HepG2 (cell line): ENCODE results near the gene WDR81. TPM values are rescaled to one million over a fixed set of nuclear protein-coding genes. Genes with fewer than 3 reads are reported as not detected.
A peak's percentile ranks its signal among the peaks of the same experiment; 100 is the strongest.

ENCODE experiments used
- ATAC-seq: fragments of 200-7000 bp; cut with Tn5 transposase; 3 replicates; pipeline ENCODE4 v1.9.1; 2020; ENCODE audit warnings: mild to moderate bottlenecking, moderate library complexity
- BruUV-seq: library from RNA; stranded (reverse); fragments of 400-500 nt; replicated peaks from 2 replicates; lab custom pipeline; 2021; lab: Mats Ljungman, UMichigan
- CTCF ChIA-PET: fragments of 300-600 bp; formaldehyde crosslinking; extraction: SDS; loops from one replicate; lab custom pipeline; 2021; ENCODE audit warnings: low total read pairs, inconsistent platforms, low intra/inter-chr PET ratio; lab: Yijun Ruan, JAX
- POLR2A ChIA-PET: fragments of 350-600 bp; sonication (Branson Sonifier 250); formaldehyde crosslinking; loops from one replicate; lab custom pipeline; 2020; ENCODE audit warnings: antibody characterized with exemption, inconsistent platforms; lab: Yijun Ruan, JAX
- DNase-seq: peaks from one replicate; pipeline ENCODE4 v3.0.0-alpha.2; 2015; ENCODE audit warnings: low spot score
- FAIRE-seq: peaks from 3 replicates; lab custom pipeline; 2011; peaks lifted over from hg19 to GRCh38; lab: Jason Lieb, UNC
- H2AFZ ChIP-seq: one replicate; pipeline ENCODE4 v1.6.1; 2011; ENCODE audit warnings: low read length, inconsistent platforms
- H3K27ac ChIP-seq: fragments of 300-600 bp; 3 replicates; pipeline ENCODE4 v1.8.0; 2011; ENCODE audit warnings: mixed run types, mild to moderate bottlenecking, mixed read lengths, low read length, inconsistent platforms; ENCODE audit not compliant: insufficient read depth; ENCODE audit errors: extremely low read length
- H3K27me3 ChIP-seq, 2 experiments: fragments of 200-600 bp in 1 of 2; 2 replicates in 1 of 2; 3 replicates in 1 of 2; pipeline versions ENCODE4 v1.6.0 to v1.8.0; 2011; ENCODE audit warnings: low read length in 2 of 2, mild to moderate bottlenecking in 2 of 2, moderate library complexity in 2 of 2, inconsistent platforms in 1 of 2; ENCODE audit not compliant: insufficient read depth in 2 of 2, control insufficient read depth in 1 of 2
- H3K36me3 ChIP-seq, 2 experiments: fragments of 200-600 bp in 1 of 2; replicated peaks in 1 of 2; 2 replicates in 1 of 2; 3 replicates in 1 of 2; pipeline versions ENCODE4 v1.5.1 to v1.8.0; 2011; ENCODE audit warnings: low read length in 2 of 2, inconsistent platforms in 1 of 2; ENCODE audit not compliant: insufficient read depth in 2 of 2, control insufficient read depth in 1 of 2
- H3K4me1 ChIP-seq: 2 replicates; pipeline ENCODE4 v1.5.1; 2012; ENCODE audit warnings: low read length, inconsistent platforms; ENCODE audit not compliant: insufficient read depth
- H3K4me2 ChIP-seq: 2 replicates; pipeline ENCODE4 v1.6.0; 2011; ENCODE audit warnings: low read depth, low read length, inconsistent platforms
- H3K4me3 ChIP-seq, 3 experiments: fragments of 200-600 bp in 1 of 3; sonication (generic), shearing (Covaris generic) in 1 of 3; replicated peaks in 1 of 3; 2 replicates each; pipeline ENCODE4 v1.5.1; 2011 to 2016; ENCODE audit warnings: low read length in 3 of 3, inconsistent platforms in 2 of 3, low read depth in 2 of 3, mild to moderate bottlenecking in 2 of 3, control low read depth in 1 of 3, mixed read lengths in 1 of 3; ENCODE audit not compliant: insufficient read depth in 1 of 3
- H3K79me2 ChIP-seq: one replicate; pipeline ENCODE4 v1.6.1; 2011; ENCODE audit warnings: low read length, inconsistent platforms; ENCODE audit not compliant: insufficient read depth
- H3K9ac ChIP-seq: 2 replicates; pipeline ENCODE4 v1.6.0; 2011; ENCODE audit warnings: mild to moderate bottlenecking, low read depth, low read length, inconsistent platforms; ENCODE audit not compliant: insufficient read depth
- H3K9me3 ChIP-seq: 2 replicates; pipeline ENCODE4 v1.5.1; 2012; ENCODE audit warnings: mild to moderate bottlenecking, low read length
- H4K20me1 ChIP-seq: 2 replicates; pipeline ENCODE4 v1.6.0; 2011; ENCODE audit warnings: inconsistent platforms, mild to moderate bottlenecking, low read length, moderate library complexity; ENCODE audit not compliant: insufficient read depth
- EHMT2 ChIP-seq: fragments of 200-600 bp; sonication (generic); IDR thresholded peaks from 2 replicates; pipeline ENCODE4 v1.7.0; 2017; ENCODE audit warnings: antibody characterized with exemption, low read depth, low read length, borderline replicate concordance
- GPN1 ChIP-seq: sonication (generic); formaldehyde crosslinking; IDR thresholded peaks from 2 replicates; pipeline ENCODE4 v1.5.1; 2020; ENCODE audit warnings: missing genetic modification reagents, borderline replicate concordance
- IRX3 ChIP-seq: sonication (generic); formaldehyde crosslinking; IDR thresholded peaks from 2 replicates; pipeline ENCODE4 v1.8.1; 2023; ENCODE audit warnings: mild to moderate bottlenecking, low read depth, missing genetic modification reagents, borderline replicate concordance
- ISL2 ChIP-seq: sonication (generic); formaldehyde crosslinking; IDR thresholded peaks from 2 replicates; pipeline ENCODE4 v1.5.0; 2020; ENCODE audit warnings: missing genetic modification reagents
- JDP2 ChIP-seq: sonication (generic); formaldehyde crosslinking; IDR thresholded peaks from 2 replicates; pipeline ENCODE4 v1.8.1; 2022; ENCODE audit warnings: missing genetic modification reagents, borderline replicate concordance
- KDM2A ChIP-seq: sonication (generic); formaldehyde crosslinking; IDR thresholded peaks from 2 replicates; pipeline ENCODE4 v1.4.0; 2020; ENCODE audit warnings: low read depth, missing genetic modification reagents, borderline replicate concordance
- LCORL ChIP-seq, 2 experiments: fragments of 450-650 bp in 1 of 2; sonication (generic) in 1 of 2; formaldehyde crosslinking in 1 of 2; IDR thresholded peaks; 2 replicates each; pipeline versions ENCODE4 v1.5.0 to v1.6.1; 2017 to 2020; ENCODE audit warnings: antibody characterized with exemption in 1 of 2, missing genetic modification reagents in 1 of 2
- MATR3 ChIP-seq: sonication (generic); formaldehyde crosslinking; IDR thresholded peaks from 2 replicates; pipeline ENCODE4 v1.4.0; 2020; ENCODE audit warnings: missing genetic modification reagents
- POGZ ChIP-seq: sonication (generic); formaldehyde crosslinking; IDR thresholded peaks from 2 replicates; pipeline ENCODE4 v1.4.0; 2020; ENCODE audit warnings: mild to moderate bottlenecking, missing genetic modification reagents
- POLR2AphosphoS2 ChIP-seq: IDR thresholded peaks from 2 replicates; pipeline ENCODE4 v1.6.1; 2011; ENCODE audit warnings: low read depth, low read length, improper control_type of control experiment
- RAD21 ChIP-seq: fragments of 450-650 bp; formaldehyde crosslinking; IDR thresholded peaks from 2 replicates; pipeline ENCODE4 v1.5.0; 2020; ENCODE audit warnings: mild to moderate bottlenecking
- SIN3B ChIP-seq: fragments of 150-350 bp; IDR thresholded peaks from 2 replicates; pipeline ENCODE4 v1.6.1; 2014; ENCODE audit warnings: low read length
- SRY ChIP-seq: sonication (generic); formaldehyde crosslinking; IDR thresholded peaks from 2 replicates; pipeline ENCODE4 v1.8.0; 2022; ENCODE audit warnings: mild to moderate bottlenecking, missing genetic modification reagents
- TCF7L2 ChIP-seq: IDR thresholded peaks from 2 replicates; pipeline ENCODE4 v1.6.1; 2011; ENCODE audit warnings: mild to moderate bottlenecking, low read depth, low read length, moderate library complexity
- ZNF292 ChIP-seq: sonication (generic); formaldehyde crosslinking; IDR thresholded peaks from 2 replicates; pipeline ENCODE4 v1.8.1; 2022; ENCODE audit warnings: mild to moderate bottlenecking, low read depth, missing genetic modification reagents, borderline replicate concordance
- ZNF317 ChIP-seq: sonication (generic); formaldehyde crosslinking; IDR thresholded peaks from 2 replicates; pipeline ENCODE4 v1.5.0; 2020; ENCODE audit warnings: mild to moderate bottlenecking, missing genetic modification reagents
- ZNF383 ChIP-seq: sonication (generic); formaldehyde crosslinking; IDR thresholded peaks from 2 replicates; pipeline ENCODE4 v1.4.0; 2020; ENCODE audit warnings: missing genetic modification reagents, mild to moderate bottlenecking, borderline replicate concordance
- ZNF446 ChIP-seq: sonication (generic); formaldehyde crosslinking; IDR thresholded peaks from 2 replicates; pipeline ENCODE4 v1.5.0; 2020; ENCODE audit warnings: mild to moderate bottlenecking, missing genetic modification reagents
- ZNF883 ChIP-seq: sonication (generic); formaldehyde crosslinking; IDR thresholded peaks from 2 replicates; pipeline ENCODE4 v1.5.1; 2020; ENCODE audit warnings: mild to moderate bottlenecking, missing genetic modification reagents; ENCODE audit errors: not compliant biosample characterization
- WGBS: methylation state at CpG from one replicate; pipeline ENCODE4 v1.1.6; 2017; ENCODE audit warnings: low lambda C conversion rate; 5-methylcytosine and 5-hydroxymethylcytosine counted together
- in situ Hi-C: cut with HindIII; loops from 2 replicates; pipeline ENCODE4 v1.10.0; 2017; ENCODE audit warnings: low pct_unique_long_range_greater_than_20kb; ENCODE audit not compliant: extremely low pct_ligation_motif_present
- intact Hi-C: fragments of 100-400 bp; cut with micrococcal nuclease; formaldehyde crosslinking; loops from one replicate; pipeline ENCODE4 v1.10.0; 2022; ENCODE audit not compliant: unreplicated experiment
- polyA plus RNA-seq, 8 experiments: library from polyadenylated mRNA; depleted of rRNA in 3 of 8; stranded (reverse) in 7 of 8; unstranded in 1 of 8; fragments of >200 nt; fragmentation: Illumina TruSeq in 4 of 8; extraction: Trizol in 4 of 8; gene quantifications; 2 replicates each; pipeline versions ENCODE4 v1.2.1 to v1.2.3, GENCODE V29; 2011 to 2016; ENCODE audit warnings: low read depth in 4 of 8, missing spikeins in 1 of 8, mixed read lengths in 1 of 8; ENCODE audit not compliant: insufficient read depth in 1 of 8
- total RNA-seq, 5 experiments: library from RNA; depleted of rRNA; stranded (reverse); fragments of >200 nt; fragmentation: Illumina TruSeq; extraction: Trizol; gene quantifications; 2 replicates each; pipeline ENCODE4 v1.2.3, GENCODE V29; 2016; ENCODE audit warnings: low read depth in 1 of 5
- TF ChIP-seq, protein P1 (sequence below): IDR thresholded peaks from 2 replicates; pipeline ENCODE4 v1.6.1; 2012; ENCODE audit warnings: low read length, improper control_type of control experiment
- TF ChIP-seq, protein P2 (sequence below): sonication (generic); formaldehyde crosslinking; conservative IDR thresholded peaks from 2 replicates; pipeline ENCODE4 v1.8.0; 2022; ENCODE audit warnings: low read depth, missing genetic modification reagents

WDR81 gene
- total and polyA plus RNA-seq, 2 of the 13 experiments (the other 11 are each of a cell fraction or from before 2014, with no cell fraction given) = 9.1 to 16.7 TPM

DNA sequence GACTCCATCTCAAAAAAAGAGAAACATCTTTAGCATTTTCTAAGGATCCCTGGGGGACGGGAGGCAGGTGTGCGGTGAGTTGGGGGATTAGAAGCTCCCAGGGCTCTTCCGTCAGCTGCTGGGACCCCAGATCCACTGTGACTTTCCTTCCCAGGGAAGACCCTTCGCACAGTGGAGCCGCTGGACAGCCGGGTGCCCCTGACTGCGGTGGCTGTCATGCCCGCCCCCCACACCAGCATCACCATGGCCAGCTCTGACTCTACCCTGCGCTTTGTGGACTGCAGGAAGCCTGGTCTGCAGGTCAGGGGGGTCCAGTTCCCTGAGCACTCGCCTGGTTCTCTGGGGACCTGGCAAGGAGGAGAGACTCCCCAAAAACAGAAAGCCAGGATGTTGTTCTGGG, 10.9 kb downstream of the WDR81 start (continued):
- TF ChIP-seq ZNF317 (CRISPR knock-in tag) (0 out of 2 replicates have a peak, but pooled peaks have one; percentile 13), MATR3 (no peak), KDM2A (no peak), SIN3B (no peak), POGZ (CRISPR knock-in tag) (0 out of 2 replicates have a peak, but pooled peaks have one; percentile 29), LCORL (IDR thresholded peaks at IDR 0.05) (no peak), LCORL (CRISPR knock-in tag; IDR thresholded peaks at IDR 0.05) (0 out of 2 replicates have a peak, but pooled peaks have one; percentile 1), SRY (no peak), ISL2 (CRISPR knock-in tag) (no peak), ZNF292 (no peak), GPN1 (CRISPR knock-in tag) (no peak)

- peaks cover 5% of the 10 kb centered on the region in 2 experiments; a peak in 4 of 5 replicates for H3K36me3 ChIP-seq
- POLR2A ChIA-PET = interaction anchor here (1.2 to 4.3 kb wide), 14 partner anchors 9 to 94 kb away, joined by 5 to 283 read pairs (median 14); partner anchors contain the start of genes PRPF8, RILP, RPA1 and SERPINF1
- peak; percentile 28 for FAIRE-seq
- TF ChIP-seq ZNF383 (CRISPR knock-in tag) (peak; percentile 93; the same call in 1 of the 2 replicates), ZNF446 (CRISPR knock-in tag) (0 out of 2 replicates have a peak, but pooled peaks have one; percentile 31), JDP2 (CRISPR knock-in tag) (no peak), EHMT2 (no peak), POLR2AphosphoS2 (no peak), RAD21 (CRISPR knock-in tag) (0 out of 2 replicates have a peak, but pooled peaks have one; percentile 42), IRX3 (CRISPR knock-in tag) (no peak), TCF7L2 (no peak), ZNF883 (CRISPR knock-in tag) (peak; percentile 55)
- TF ChIP-seq, protein P1, sequence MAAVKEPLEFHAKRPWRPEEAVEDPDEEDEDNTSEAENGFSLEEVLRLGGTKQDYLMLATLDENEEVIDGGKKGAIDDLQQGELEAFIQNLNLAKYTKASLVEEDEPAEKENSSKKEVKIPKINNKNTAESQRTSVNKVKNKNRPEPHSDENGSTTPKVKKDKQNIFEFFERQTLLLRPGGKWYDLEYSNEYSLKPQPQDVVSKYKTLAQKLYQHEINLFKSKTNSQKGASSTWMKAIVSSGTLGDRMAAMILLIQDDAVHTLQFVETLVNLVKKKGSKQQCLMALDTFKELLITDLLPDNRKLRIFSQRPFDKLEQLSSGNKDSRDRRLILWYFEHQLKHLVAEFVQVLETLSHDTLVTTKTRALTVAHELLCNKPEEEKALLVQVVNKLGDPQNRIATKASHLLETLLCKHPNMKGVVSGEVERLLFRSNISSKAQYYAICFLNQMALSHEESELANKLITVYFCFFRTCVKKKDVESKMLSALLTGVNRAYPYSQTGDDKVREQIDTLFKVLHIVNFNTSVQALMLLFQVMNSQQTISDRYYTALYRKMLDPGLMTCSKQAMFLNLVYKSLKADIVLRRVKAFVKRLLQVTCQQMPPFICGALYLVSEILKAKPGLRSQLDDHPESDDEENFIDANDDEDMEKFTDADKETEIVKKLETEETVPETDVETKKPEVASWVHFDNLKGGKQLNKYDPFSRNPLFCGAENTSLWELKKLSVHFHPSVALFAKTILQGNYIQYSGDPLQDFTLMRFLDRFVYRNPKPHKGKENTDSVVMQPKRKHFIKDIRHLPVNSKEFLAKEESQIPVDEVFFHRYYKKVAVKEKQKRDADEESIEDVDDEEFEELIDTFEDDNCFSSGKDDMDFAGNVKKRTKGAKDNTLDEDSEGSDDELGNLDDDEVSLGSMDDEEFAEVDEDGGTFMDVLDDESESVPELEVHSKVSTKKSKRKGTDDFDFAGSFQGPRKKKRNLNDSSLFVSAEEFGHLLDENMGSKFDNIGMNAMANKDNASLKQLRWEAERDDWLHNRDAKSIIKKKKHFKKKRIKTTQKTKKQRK = no peak
- TF ChIP-seq, protein P2, sequence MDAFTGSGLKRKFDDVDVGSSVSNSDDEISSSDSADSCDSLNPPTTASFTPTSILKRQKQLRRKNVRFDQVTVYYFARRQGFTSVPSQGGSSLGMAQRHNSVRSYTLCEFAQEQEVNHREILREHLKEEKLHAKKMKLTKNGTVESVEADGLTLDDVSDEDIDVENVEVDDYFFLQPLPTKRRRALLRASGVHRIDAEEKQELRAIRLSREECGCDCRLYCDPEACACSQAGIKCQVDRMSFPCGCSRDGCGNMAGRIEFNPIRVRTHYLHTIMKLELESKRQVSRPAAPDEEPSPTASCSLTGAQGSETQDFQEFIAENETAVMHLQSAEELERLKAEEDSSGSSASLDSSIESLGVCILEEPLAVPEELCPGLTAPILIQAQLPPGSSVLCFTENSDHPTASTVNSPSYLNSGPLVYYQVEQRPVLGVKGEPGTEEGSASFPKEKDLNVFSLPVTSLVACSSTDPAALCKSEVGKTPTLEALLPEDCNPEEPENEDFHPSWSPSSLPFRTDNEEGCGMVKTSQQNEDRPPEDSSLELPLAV = no peak
These were observed 11.4 kb downstream of the WDR81 start for GRCh38 chr17:1735834-1736347.

More at GRCh38 chr17:1735834-1736347, 11.4 kb downstream of the WDR81 start:
- in situ Hi-C loops (no loop called here), intact Hi-C loops (no loop called here)
- Histone ChIP-seq H3K9ac (peak overlapping the region; percentile 69), H3K4me2 (peak overlapping the region; percentile 75), H3K27ac (peak overlapping the region; percentile 83), H3K4me3 (peak overlapping the region in 2 of 3 experiments; percentile 57 to 60; a peak in 4 of 6 replicates), H3K4me1 (peaks cover 48% of the 10 kb centered on the region), H4K20me1 (no peaks in the 10 kb centered on the region), H2AFZ (no peak overlapping the region), H3K9me3 (no peaks in the 10 kb centered on the region), H3K79me2 (peaks cover 3% of the 10 kb centered on the region), H3K27me3 (no peaks in the 10 kb centered on the region)
- 0% methylated on average over 1 of the region's 17 CpGs for WGBS
- CTCF ChIA-PET = no interaction called here
- DNase-seq (peak; percentile 54), ATAC-seq (peak; percentile 62)
- BruUV-seq = TSS peak; percentile 84
